LNCaP clone FGC (cell line): ENCODE data around the gene SLC16A10.
"Not testable (repeated sequence)": the region's sequence is repeated elsewhere in the genome, so short reads cannot be mapped to it uniquely, and the experiment has no call there.

Experiments used
- DNase-seq: peaks from one replicate; pipeline ENCODE4 v3.0.0-alpha.2; 2011; ENCODE audit warnings: low read depth
- H3K4me3 ChIP-seq: 2 replicates; pipeline ENCODE4 v1.5.1; 2011; ENCODE audit warnings: mild to moderate bottlenecking, low read depth, low read length, control low read depth
- TF ChIP-seq, protein P1 (sequence below): IDR thresholded peaks from 2 replicates; pipeline ENCODE4 v1.5.1; 2012; ENCODE audit warnings: mild to moderate bottlenecking; ENCODE audit not compliant: control insufficient read depth, insufficient read depth; ENCODE audit errors: extremely low read depth

SLC16A10 gene

DNA sequence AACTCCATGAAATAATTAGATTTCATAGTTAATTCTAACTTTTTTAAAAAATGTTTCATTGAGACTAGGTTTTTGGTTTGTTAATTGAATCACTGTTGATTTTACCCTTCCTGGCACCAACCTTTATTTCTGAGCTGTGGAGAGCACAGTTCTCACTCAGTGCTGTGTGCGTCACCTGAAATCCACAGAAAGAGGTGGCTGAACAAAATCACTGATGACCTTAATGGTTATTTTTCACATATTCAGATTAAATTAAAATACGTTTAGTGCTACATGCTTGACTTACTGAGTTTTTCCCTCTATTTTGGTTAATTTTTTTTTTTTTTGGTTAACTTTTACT, 89.4 kb downstream of the SLC16A10 start:
- TF ChIP-seq, protein P1, sequence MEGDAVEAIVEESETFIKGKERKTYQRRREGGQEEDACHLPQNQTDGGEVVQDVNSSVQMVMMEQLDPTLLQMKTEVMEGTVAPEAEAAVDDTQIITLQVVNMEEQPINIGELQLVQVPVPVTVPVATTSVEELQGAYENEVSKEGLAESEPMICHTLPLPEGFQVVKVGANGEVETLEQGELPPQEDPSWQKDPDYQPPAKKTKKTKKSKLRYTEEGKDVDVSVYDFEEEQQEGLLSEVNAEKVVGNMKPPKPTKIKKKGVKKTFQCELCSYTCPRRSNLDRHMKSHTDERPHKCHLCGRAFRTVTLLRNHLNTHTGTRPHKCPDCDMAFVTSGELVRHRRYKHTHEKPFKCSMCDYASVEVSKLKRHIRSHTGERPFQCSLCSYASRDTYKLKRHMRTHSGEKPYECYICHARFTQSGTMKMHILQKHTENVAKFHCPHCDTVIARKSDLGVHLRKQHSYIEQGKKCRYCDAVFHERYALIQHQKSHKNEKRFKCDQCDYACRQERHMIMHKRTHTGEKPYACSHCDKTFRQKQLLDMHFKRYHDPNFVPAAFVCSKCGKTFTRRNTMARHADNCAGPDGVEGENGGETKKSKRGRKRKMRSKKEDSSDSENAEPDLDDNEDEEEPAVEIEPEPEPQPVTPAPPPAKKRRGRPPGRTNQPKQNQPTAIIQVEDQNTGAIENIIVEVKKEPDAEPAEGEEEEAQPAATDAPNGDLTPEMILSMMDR, result no peak
- H3K4me3 ChIP-seq, result no peak overlapping the region
- no peak for DNase-seq

DNA sequence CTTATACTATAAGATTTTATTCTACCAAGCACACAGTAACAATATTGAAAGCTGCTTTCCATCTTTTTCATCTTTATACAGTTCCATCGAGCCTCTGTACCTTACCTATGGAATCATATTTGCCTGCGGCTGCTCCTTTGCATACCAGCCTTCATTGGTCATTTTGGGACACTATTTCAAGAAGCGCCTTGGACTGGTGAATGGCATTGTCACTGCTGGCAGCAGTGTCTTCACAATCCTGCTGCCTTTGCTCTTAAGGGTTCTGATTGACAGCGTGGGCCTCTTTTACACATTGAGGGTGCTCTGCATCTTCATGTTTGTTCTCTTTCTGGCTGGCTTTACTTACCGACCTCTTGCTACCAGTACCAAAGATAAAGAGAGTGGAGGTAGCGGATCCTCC, 89.8 kb downstream of the SLC16A10 start:
- no peak for DNase-seq
- TF ChIP-seq, protein P1, result no peak
- no peak overlapping the region for H3K4me3 ChIP-seq

DNA sequence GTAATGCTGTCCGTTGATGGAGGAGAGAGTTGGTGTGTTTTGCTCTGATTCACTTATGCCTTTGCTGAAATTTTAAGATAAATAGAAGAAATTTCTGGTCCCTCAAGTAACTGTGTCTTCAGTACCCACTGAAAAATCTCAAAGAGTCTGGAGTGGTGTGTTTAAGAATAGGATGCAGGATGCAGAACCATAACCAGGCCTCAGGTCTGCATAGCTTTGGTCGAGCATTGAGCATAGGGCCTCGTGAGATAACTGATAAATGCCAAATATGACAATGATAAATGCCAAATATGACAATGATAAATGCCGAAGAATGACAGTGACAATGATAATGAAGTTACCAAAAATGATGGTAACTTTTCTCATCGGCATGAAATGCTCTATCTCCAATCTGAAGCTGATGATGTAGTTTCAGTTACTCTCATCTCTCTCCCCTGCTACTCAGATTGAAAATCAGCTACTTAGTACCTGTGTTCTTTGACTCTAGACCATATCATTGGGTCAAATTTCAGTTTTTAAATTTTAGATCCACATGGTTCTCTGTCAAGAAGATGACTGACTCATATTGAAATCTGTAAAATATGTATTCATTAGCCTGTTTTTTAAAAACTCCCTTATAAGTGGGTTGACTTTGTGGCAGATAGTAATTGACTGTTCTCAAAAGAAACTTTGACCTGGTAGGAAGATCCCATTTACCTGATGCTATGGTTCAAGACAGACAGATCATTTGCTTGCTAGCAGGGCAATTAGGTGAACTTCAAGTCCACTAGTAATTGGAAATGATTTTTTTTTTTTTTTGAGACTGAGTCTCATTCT, 96.6 kb downstream of the SLC16A10 start:
- no peak overlapping the region for H3K4me3 ChIP-seq
- TF ChIP-seq, protein P1, result no peak

DNA sequence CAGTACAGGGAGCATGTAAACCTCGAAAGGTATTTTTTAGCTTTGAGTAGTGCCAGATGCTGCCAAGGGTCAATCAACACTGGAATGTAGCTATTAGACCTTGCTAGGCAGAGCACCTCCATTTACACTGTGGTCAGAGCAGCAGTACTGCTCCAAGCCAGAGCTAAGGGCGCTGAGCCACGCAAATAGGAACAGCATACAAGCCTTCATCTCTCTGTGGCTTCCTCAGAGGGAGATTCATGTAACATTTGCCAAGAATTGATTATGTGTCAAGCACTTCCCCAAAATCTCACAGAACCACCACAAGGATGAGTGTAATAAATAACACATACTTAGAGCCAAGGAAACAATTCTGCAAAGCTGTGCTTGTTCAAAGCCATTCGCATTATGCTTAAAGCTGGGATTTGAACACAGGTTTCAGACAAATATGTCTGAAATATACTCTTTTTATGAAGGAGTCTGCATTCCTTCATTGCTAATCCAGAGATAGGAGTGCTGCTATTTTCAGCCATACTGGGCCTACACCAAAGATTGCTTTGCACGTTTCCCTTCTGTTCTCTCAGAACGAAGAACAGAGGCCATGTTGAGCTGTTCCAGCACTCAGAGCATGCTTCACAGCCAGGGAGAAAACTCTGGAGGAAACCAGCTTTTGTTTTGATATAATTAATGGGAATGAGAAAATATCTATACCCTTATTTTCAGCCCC, 97.7 kb downstream of the SLC16A10 start:
- DNase-seq, result no peak
- TF ChIP-seq, protein P1, result no peak
- H3K4me3 ChIP-seq, result no peak overlapping the region

More for the DNA sequence above, 96.6 kb downstream of the SLC16A10 start:
- no peak for DNase-seq

DNA sequence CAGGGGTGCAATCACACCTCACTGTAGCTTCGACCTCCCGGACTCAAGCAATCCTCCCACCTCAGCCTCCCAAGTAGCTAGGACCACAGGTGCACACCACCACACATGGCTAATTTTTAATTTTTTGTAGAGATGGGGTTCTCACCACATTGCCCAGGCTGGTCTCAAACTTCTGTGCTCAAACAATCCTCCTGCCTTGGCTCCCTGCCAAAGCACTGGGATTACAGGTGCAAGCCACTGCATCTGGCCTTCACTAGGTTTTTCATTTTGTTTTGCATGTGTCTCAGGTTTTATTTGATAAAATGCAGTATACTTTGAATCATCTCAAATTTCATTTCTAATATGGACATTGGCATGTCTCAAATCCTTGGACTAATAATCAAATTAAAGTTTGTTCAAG, 98.7 kb downstream of the SLC16A10 start:
- DNase-seq, result no peak
- H3K4me3 ChIP-seq, result no peak overlapping the region
- TF ChIP-seq, protein P1, result no peak

DNA sequence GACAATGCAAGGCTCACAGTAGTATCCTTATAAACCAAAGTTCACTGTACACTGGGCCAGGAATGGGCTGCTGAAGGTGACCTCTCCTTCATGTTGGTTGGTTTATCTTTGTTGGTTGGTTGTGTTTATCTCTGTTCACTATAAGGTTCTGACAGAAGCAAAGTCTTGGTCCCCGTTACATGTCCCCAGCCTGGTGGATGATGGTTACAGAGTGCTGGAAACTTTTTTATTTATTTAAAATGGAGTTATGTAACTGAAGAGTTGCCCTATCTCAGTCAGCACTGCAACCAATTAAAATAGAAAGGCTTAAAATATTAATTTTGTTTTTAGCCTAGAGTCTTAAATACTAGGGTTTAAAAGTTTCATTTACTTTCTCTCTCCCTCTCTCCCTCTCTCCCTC, 100.6 kb downstream of the SLC16A10 start:
- no peak overlapping the region for H3K4me3 ChIP-seq
- TF ChIP-seq, protein P1, result no peak
- no peak for DNase-seq

DNA sequence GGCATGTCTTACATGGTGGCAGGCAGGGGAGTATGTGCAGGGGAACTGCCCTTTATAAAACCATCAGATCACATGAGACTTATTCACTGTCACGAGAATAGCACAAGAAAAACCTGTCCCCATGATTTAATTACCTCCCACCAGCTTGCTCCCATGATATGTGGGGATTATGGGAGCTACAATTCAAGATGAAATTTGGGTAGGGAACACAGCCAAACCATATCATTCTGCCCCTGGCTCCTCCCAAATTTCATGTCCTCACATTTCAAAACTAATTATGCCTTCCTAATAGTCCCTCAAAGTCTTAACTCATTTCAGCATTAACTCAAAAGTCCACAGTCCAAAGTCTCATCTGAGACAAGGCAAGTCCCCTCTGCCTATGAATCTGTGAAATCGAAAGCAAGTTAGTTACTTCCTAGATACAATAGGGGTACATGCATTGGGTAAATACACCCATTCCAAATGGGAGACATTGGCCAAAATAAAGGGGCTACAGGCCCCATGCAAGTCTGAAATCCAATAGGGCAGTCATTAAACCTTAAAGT, 102.4 kb downstream of the SLC16A10 start:
- not testable (repeated sequence) for DNase-seq

More for the DNA sequence above, 102.4 kb downstream of the SLC16A10 start:
- not testable (repeated sequence) for H3K4me3 ChIP-seq
